HT1080 (cell line): ENCODE measurements around the gene SPX. TPM values are rescaled to one million over a fixed set of nuclear protein-coding genes. Genes with fewer than 3 reads are reported as not detected.

Experiments used
- DNase-seq: peaks from one replicate; pipeline ENCODE4 v3.0.0-alpha.2; 2015; ENCODE audit warnings: low read depth
- total RNA-seq: library from RNA; depleted of rRNA; stranded (reverse); fragments of >200 nt; shearing (Covaris generic); gene quantifications from 2 replicates; pipeline ENCODE4 v1.2.3, GENCODE V29; 2014; rRNA removed

The SPX gene
- total RNA-seq, 1 experiment from 2014 or later: 1.2 TPM

- no peak for DNase-seq
These were observed 51.4 kb downstream of the SPX start for GRCh38 chr12:21577516-21577915.

- no peak for DNase-seq
These were observed 54.8 kb downstream of the SPX start for GRCh38 chr12:21580748-21581516.

Other genes with a start within 250 kb of the SPX start
- not detected in 2 replicates for gene SLCO1A2, start 191.4 kb upstream of the SPX start, total RNA-seq
- not detected in 2 replicates for gene IAPP, start 153.4 kb upstream of the SPX start, total RNA-seq
- 8.8 and 10.2 TPM in 2 replicates for gene PYROXD1, start 88.6 kb upstream of the SPX start, total RNA-seq
- gene RECQL, start 24.7 kb upstream of the SPX start, total RNA-seq: 77.9 and 80.2 TPM in 2 replicates
- 20.0 and 29.5 TPM in 2 replicates for gene GOLT1B, start 24.5 kb upstream of the SPX start, total RNA-seq
- gene GYS2, start 78.6 kb downstream of the SPX start, total RNA-seq: not detected in 2 replicates
- gene LDHB, start 131.5 kb downstream of the SPX start, total RNA-seq: 1,072 and 1,395 TPM in 2 replicates
- gene KCNJ8, start 248.4 kb downstream of the SPX start, total RNA-seq: 1.6 and 2.0 TPM in 2 replicates